HCT116 (cell line): ENCODE measurements around the gene KHDRBS2.

Experiments
- CEBPB ChIP-seq: IDR thresholded peaks from 2 replicates; pipeline ENCODE4 v1.6.1; 2012; ENCODE audit warnings: low read depth
- CTCF ChIP-seq, 3 experiments: fragments of 200-600 bp in 1 of 3; sonication (generic) in 1 of 3; IDR thresholded peaks in 2 of 3; conservative IDR thresholded peaks in 1 of 3; 2 replicates each; pipeline ENCODE4 v1.5.1; 2012 to 2017; ENCODE audit warnings: low read depth in 2 of 3, low read length in 2 of 3, antibody characterized with exemption in 1 of 3, borderline replicate concordance in 1 of 3, control low read depth in 1 of 3, mild to moderate bottlenecking in 1 of 3, mixed read lengths in 1 of 3, mixed run types in 1 of 3, moderate library complexity in 1 of 3; ENCODE audit not compliant: insufficient read depth in 1 of 3
- ELF1 ChIP-seq: IDR thresholded peaks from 2 replicates; pipeline ENCODE4 v1.6.1; 2012; ENCODE audit warnings: low read depth, borderline replicate concordance
- EZH2 ChIP-seq: fragments of 200-600 bp; sonication (generic); IDR thresholded peaks from 2 replicates; pipeline ENCODE4 v1.6.1; 2017; ENCODE audit warnings: antibody characterized with exemption, mixed run types
- POLR2A ChIP-seq: IDR thresholded peaks from 2 replicates; pipeline ENCODE4 v1.7.0; 2011; ENCODE audit warnings: borderline replicate concordance; ENCODE audit not compliant: insufficient read depth, insufficient read length; ENCODE audit errors: extremely low read depth
- POLR2AphosphoS5 ChIP-seq: IDR thresholded peaks from 2 replicates; pipeline ENCODE4 v1.6.1; 2011; ENCODE audit warnings: mild to moderate bottlenecking, low read depth, low read length, moderate library complexity
- SP1 ChIP-seq: IDR thresholded peaks from 2 replicates; pipeline ENCODE4 v1.6.1; 2012; ENCODE audit warnings: low read depth
- SRF ChIP-seq: IDR thresholded peaks from 2 replicates; pipeline ENCODE4 v1.6.1; 2012; ENCODE audit warnings: low read depth
- ZFX ChIP-seq: fragments of 450-650 bp; IDR thresholded peaks from 2 replicates; pipeline ENCODE4 v1.6.1; 2017
- ZNF274 ChIP-seq: fragments of 200-500 bp; sonication (Bioruptor generic); IDR thresholded peaks from 2 replicates; pipeline ENCODE4 v1.6.1; 2014; ENCODE audit warnings: mild to moderate bottlenecking, low read depth, low read length, inconsistent platforms

GRCh38 chr6:61894536-61894935 lies 391.5 kb downstream of the KHDRBS2 start:
- no peak for TF ChIP-seq EZH2
- TF ChIP-seq CTCF (IDR thresholded peaks at IDR 0.05 in 2 of 3, conservative IDR thresholded peaks at IDR 0.05 in 1 of 3; ENCODE audit: borderline replicate concordance in 1 of 3, insufficient read depth in 1 of 3, low read depth in 2 of 3, low read length in 2 of 3) = no peak
- no peak for TF ChIP-seq ZFX
- TF ChIP-seq POLR2A = no peak
- no peak for TF ChIP-seq CEBPB
- TF ChIP-seq SRF = no peak
- no peak for TF ChIP-seq POLR2AphosphoS5
- TF ChIP-seq ZNF274 = no peak
- no peak for TF ChIP-seq SP1
- no peak for TF ChIP-seq ELF1
